Karpas-422 (cell line): ENCODE results near the gene FAM184B. TPM values are rescaled to one million over a fixed set of nuclear protein-coding genes. Genes with fewer than 3 reads are reported as not detected.

Source experiments
- DNase-seq: peaks from one replicate; pipeline ENCODE4 v3.0.0-alpha.2; 2015
- H2AFZ ChIP-seq: fragments of 200-600 bp; sonication (generic); 2 replicates; pipeline ENCODE4 v1.6.1; 2014; ENCODE audit warnings: antibody characterized with exemption, low read length, mixed read lengths
- H3K27ac ChIP-seq: fragments of 200-600 bp; sonication (generic); 2 replicates; pipeline ENCODE4 v1.5.1; 2014; ENCODE audit warnings: mild to moderate bottlenecking, low read length, moderate library complexity
- H3K27me3 ChIP-seq: fragments of 200-600 bp; sonication (generic); 2 replicates; pipeline ENCODE4 v1.6.1; 2014; ENCODE audit warnings: low read length, mixed read lengths
- H3K36me3 ChIP-seq: fragments of 200-600 bp; sonication (generic); 2 replicates; pipeline ENCODE4 v1.6.1; 2014; ENCODE audit warnings: low read length, mixed read lengths; ENCODE audit not compliant: insufficient read depth
- H3K4me1 ChIP-seq: fragments of 200-600 bp; sonication (generic); 2 replicates; pipeline ENCODE4 v1.6.1; 2014; ENCODE audit warnings: mild to moderate bottlenecking, low read length, mixed read lengths
- H3K4me2 ChIP-seq: fragments of 200-600 bp; sonication (generic); 2 replicates; pipeline ENCODE4 v1.6.1; 2014; ENCODE audit warnings: low read length, low read depth, mild to moderate bottlenecking; ENCODE audit not compliant: poor library complexity, severe bottlenecking
- H3K4me3 ChIP-seq: fragments of 200-600 bp; sonication (generic); 2 replicates; pipeline ENCODE4 v1.5.1; 2014; ENCODE audit warnings: mild to moderate bottlenecking, antibody characterized with exemption, low read length, mixed read lengths
- H3K79me2 ChIP-seq: fragments of 200-600 bp; sonication (generic); 2 replicates; pipeline ENCODE4 v1.6.1; 2014; ENCODE audit warnings: mild to moderate bottlenecking, low read length, mixed read lengths
- H3K9ac ChIP-seq: fragments of 200-600 bp; sonication (generic); 2 replicates; pipeline ENCODE4 v1.6.0; 2014; ENCODE audit warnings: low read length
- H3K9me2 ChIP-seq: fragments of 200-600 bp; sonication (generic), shearing (Covaris generic); replicated peaks from 2 replicates; pipeline ENCODE4 v1.6.0; 2014; ENCODE audit warnings: mild to moderate bottlenecking, low read length, moderate library complexity; ENCODE audit not compliant: insufficient read depth
- H3K9me3 ChIP-seq: fragments of 300-700, 200-600 bp; sonication (generic); 2 replicates; pipeline ENCODE4 v1.6.1; 2014; ENCODE audit warnings: low read length, mixed read lengths
- H4K20me1 ChIP-seq: fragments of 200-600 bp; sonication (generic); 2 replicates; pipeline ENCODE4 v1.6.1; 2014; ENCODE audit warnings: mild to moderate bottlenecking, antibody characterized with exemption, low read length, low read depth; ENCODE audit not compliant: insufficient read depth
- total RNA-seq: library from RNA; depleted of rRNA; stranded (reverse); fragments of >200 nt; shearing (Covaris generic); gene quantifications from 2 replicates; pipeline ENCODE4 v1.2.3, GENCODE V29; 2014; ENCODE audit warnings: low replicate concordance

FAM184B gene
- total RNA-seq, 1 experiment from 2014 or later: not detected

DNA sequence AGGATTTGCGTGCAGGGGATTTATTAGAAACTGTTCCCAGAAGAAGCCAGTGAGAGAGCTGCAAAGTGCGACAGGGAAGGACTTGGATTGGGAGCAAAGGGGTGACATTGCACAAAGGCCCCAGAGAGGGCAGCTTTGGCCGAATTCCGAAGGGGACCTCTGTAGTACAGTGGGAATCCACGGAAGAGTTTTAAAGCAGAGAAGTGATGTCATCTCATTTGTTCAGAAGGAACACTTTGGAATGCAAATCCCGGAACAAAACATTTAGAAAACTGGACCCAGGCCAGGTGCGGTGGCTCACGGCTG lies 71.7 kb downstream of the FAM184B start:
- H2AFZ ChIP-seq: no peak overlapping the region
- no peaks in the 10 kb centered on the region for H3K79me2 ChIP-seq
- H3K9ac ChIP-seq: no peak overlapping the region
- no peaks in the 10 kb centered on the region for H3K9me2 ChIP-seq
- H3K36me3 ChIP-seq: no peaks in the 10 kb centered on the region
- no peaks in the 10 kb centered on the region for H3K9me3 ChIP-seq
- DNase-seq: no peak
- H3K27ac ChIP-seq: no peak overlapping the region
- no peak overlapping the region for H3K4me3 ChIP-seq
- peaks cover 3% of the 10 kb centered on the region; the same call in 1 of the 2 replicates for H3K27me3 ChIP-seq
- no peak overlapping the region for H3K4me2 ChIP-seq
- no peaks in the 10 kb centered on the region for H4K20me1 ChIP-seq
- no peaks in the 10 kb centered on the region for H3K4me1 ChIP-seq

DNA sequence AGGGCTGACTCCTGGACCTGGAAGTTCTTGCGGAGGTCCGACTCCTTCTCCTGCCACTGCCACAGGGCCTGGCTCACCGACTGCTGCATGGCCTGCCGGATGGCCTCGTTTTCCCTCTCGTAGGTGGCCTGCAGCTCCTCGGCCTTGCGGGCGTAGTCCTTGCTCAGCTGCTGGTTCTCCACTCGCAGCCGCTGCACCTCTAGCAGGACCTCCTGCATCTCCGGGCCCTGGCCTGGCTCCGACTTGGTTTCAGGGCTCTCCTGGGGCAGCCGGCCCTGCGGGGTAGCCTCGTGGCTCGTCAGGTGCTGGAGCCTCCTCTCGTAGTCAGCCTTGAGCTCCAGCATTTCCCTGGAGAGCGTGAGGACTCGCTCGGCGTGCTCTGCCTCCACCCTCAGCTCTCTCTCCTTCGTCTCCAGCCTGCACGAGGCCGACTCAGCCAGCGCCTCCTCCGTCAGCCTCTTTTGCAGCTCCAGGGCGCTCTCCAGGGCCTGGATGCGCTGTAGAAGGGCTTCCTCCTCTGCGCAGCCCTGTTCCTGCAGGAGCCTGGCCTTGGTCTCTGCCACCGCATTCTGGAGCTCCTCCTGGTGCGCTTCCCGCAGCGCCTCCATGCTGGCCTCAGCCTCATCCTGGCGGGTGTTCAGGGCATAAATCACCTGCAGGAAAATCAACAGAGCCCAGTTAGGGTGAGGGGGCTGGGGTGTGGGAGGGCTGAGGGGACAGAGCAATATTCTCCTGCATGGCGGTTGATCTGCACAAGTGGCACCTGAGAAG lies 72.2 kb downstream of the FAM184B start:
- Histone ChIP-seq H3K4me2 (no peak overlapping the region), H3K4me3 (no peak overlapping the region), H3K79me2 (no peaks in the 10 kb centered on the region), H3K9ac (no peak overlapping the region), H3K4me1 (no peaks in the 10 kb centered on the region), H3K27me3 (peaks cover 3% of the 10 kb centered on the region; the same call in 1 of the 2 replicates), H3K27ac (no peak overlapping the region), H2AFZ (no peak overlapping the region), H3K9me3 (no peaks in the 10 kb centered on the region), H4K20me1 (no peaks in the 10 kb centered on the region), H3K9me2 (no peaks in the 10 kb centered on the region), H3K36me3 (no peaks in the 10 kb centered on the region)
- no peak for DNase-seq

DNA sequence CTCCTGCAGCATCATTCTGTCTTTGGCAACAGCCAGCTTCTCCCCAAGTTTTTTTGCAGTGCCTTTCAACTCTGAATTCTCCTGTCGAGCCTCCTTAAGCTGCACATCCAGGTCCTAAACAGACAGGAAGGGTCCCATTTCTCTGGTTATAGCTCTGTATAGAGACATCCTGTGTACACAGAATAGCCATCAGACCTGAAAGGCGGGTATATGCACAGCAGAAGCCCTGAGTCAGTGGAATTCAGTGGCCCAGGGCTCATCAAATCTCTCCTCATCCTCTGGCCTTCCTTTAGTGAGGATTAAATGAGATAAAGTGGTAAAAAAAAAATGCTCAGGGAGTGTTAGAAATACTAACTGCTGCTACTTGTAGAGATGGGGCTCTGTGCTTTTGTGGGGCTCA lies 73.8 kb downstream of the FAM184B start:
- H3K9me2 ChIP-seq: no peaks in the 10 kb centered on the region
- H3K9me3 ChIP-seq: no peaks in the 10 kb centered on the region
- H3K36me3 ChIP-seq: no peaks in the 10 kb centered on the region
- H3K27ac ChIP-seq: no peak overlapping the region
- no peaks in the 10 kb centered on the region for H3K4me1 ChIP-seq
- no peaks in the 10 kb centered on the region; the same call in 1 of the 2 replicates for H3K27me3 ChIP-seq
- no peak overlapping the region for H3K9ac ChIP-seq
- H3K79me2 ChIP-seq: no peaks in the 10 kb centered on the region
- H4K20me1 ChIP-seq: no peaks in the 10 kb centered on the region
- no peak overlapping the region for H3K4me2 ChIP-seq
- H2AFZ ChIP-seq: no peak overlapping the region
- no peak overlapping the region for H3K4me3 ChIP-seq
- DNase-seq: no peak

- Histone ChIP-seq H3K79me2 (no peaks in the 10 kb centered on the region), H3K27ac (no peak overlapping the region), H3K4me3 (no peak overlapping the region), H4K20me1 (no peaks in the 10 kb centered on the region), H3K9me3 (no peaks in the 10 kb centered on the region), H3K4me2 (no peak overlapping the region), H3K4me1 (peaks cover 9% of the 10 kb centered on the region), H3K9ac (no peak overlapping the region), H3K9me2 (no peaks in the 10 kb centered on the region), H3K27me3 (no peaks in the 10 kb centered on the region), H3K36me3 (no peaks in the 10 kb centered on the region), H2AFZ (no peak overlapping the region)
- no peak for DNase-seq
Measured at GRCh38 chr4:17705107-17705506, 76.3 kb downstream of the FAM184B start.

DNA sequence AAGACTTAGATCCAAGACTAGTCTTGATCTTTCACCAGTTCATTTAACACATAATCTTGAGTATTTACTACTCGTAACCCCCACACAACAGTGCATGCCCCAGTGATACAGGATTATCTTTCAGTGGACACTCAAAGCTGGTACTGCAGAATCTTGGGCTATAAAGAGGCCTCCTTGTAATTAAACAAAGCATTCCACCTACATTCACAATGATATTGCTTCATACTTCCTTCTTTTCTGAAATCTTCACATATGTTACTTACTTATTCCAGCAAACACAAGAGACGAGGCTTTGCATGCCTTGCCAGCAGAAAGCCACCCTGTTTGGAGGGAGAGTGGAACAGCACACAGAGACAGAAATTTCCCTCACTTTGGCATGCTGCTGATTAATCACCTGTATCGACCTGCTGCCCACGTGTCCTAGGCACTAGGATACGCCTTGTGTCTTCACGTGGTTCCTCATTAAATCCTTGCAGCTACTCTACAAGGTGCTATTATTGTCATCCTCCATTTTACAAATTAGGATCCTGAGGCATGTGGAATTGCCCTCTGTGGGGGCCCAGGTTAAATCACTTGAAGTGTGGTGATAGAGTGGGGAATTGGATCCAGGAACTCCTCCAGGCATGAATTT lies 77.3 kb downstream of the FAM184B start:
- H3K4me3 ChIP-seq: no peak overlapping the region
- no peaks in the 10 kb centered on the region for H4K20me1 ChIP-seq
- H3K27me3 ChIP-seq: no peaks in the 10 kb centered on the region
- no peaks in the 10 kb centered on the region for H3K9me3 ChIP-seq
- H3K27ac ChIP-seq: no peak overlapping the region
- peaks cover 9% of the 10 kb centered on the region for H3K4me1 ChIP-seq
- H3K36me3 ChIP-seq: no peaks in the 10 kb centered on the region
- no peak for DNase-seq
- H3K9me2 ChIP-seq: no peaks in the 10 kb centered on the region
- no peak overlapping the region for H3K9ac ChIP-seq
- H3K4me2 ChIP-seq: no peak overlapping the region
- H2AFZ ChIP-seq: no peak overlapping the region
- H3K79me2 ChIP-seq: no peaks in the 10 kb centered on the region

- H3K4me2 ChIP-seq: no peak overlapping the region
- no peaks in the 10 kb centered on the region for H3K9me2 ChIP-seq
Measured at GRCh38 chr4:17702641-17703040, 78.8 kb downstream of the FAM184B start.

GRCh38 chr4:17701882-17702281 lies 79.5 kb downstream of the FAM184B start:
- DNase-seq: no peak
- Histone ChIP-seq H3K79me2 (no peaks in the 10 kb centered on the region), H3K27me3 (no peaks in the 10 kb centered on the region), H3K9me3 (no peaks in the 10 kb centered on the region), H3K4me1 (peaks cover 9% of the 10 kb centered on the region), H3K27ac (no peak overlapping the region), H3K9me2 (no peaks in the 10 kb centered on the region), H3K36me3 (no peaks in the 10 kb centered on the region), H3K9ac (no peak overlapping the region), H3K4me3 (no peak overlapping the region), H2AFZ (no peak overlapping the region), H4K20me1 (no peaks in the 10 kb centered on the region), H3K4me2 (no peak overlapping the region)

More at GRCh38 chr4:17702641-17703040, 78.8 kb downstream of the FAM184B start:
- H3K4me3 ChIP-seq: no peak overlapping the region
- no peak for DNase-seq
- no peaks in the 10 kb centered on the region for H4K20me1 ChIP-seq
- H3K27ac ChIP-seq: no peak overlapping the region
- no peak overlapping the region for H2AFZ ChIP-seq
- no peaks in the 10 kb centered on the region for H3K9me3 ChIP-seq
- peaks cover 9% of the 10 kb centered on the region for H3K4me1 ChIP-seq
- H3K27me3 ChIP-seq: no peaks in the 10 kb centered on the region
- H3K79me2 ChIP-seq: no peaks in the 10 kb centered on the region
- H3K36me3 ChIP-seq: no peaks in the 10 kb centered on the region
- H3K9ac ChIP-seq: no peak overlapping the region

GRCh38 chr4:17701138-17701839 lies 80.1 kb downstream of the FAM184B start:
- H3K36me3 ChIP-seq: no peaks in the 10 kb centered on the region
- no peaks in the 10 kb centered on the region for H3K79me2 ChIP-seq
- no peak overlapping the region for H3K27ac ChIP-seq
- no peaks in the 10 kb centered on the region for H3K9me3 ChIP-seq
- H3K4me2 ChIP-seq: no peak overlapping the region
- no peak overlapping the region for H2AFZ ChIP-seq
- H3K27me3 ChIP-seq: no peaks in the 10 kb centered on the region
- H3K4me1 ChIP-seq: peaks cover 9% of the 10 kb centered on the region
- H3K9ac ChIP-seq: no peak overlapping the region
- H3K9me2 ChIP-seq: no peaks in the 10 kb centered on the region
- no peak overlapping the region for H3K4me3 ChIP-seq
- no peak for DNase-seq
- H4K20me1 ChIP-seq: no peaks in the 10 kb centered on the region
